Left ventricle myocardium inferior (tissue), 1 donor: ENCODE data around the gene CD48. TPM values are rescaled to one million over a fixed set of nuclear protein-coding genes. Genes with fewer than 3 reads are reported as not detected.
A peak's percentile ranks its signal among the peaks of the same experiment; 100 is the strongest.

ENCODE experiments used
- DNase-seq: peaks from one replicate; pipeline ENCODE4 v3.0.0-alpha.2; 2020
- H3K27ac ChIP-seq: fragments of 200-600 bp; replicated peaks from 2 replicates; pipeline ENCODE4 v1.8.0; 2021
- H3K27me3 ChIP-seq: fragments of 200-600 bp; 2 replicates; pipeline ENCODE4 v1.8.0; 2021; ENCODE audit warnings: low read depth
- H3K36me3 ChIP-seq: fragments of 200-600 bp; 2 replicates; pipeline ENCODE4 v1.8.0; 2021
- H3K4me1 ChIP-seq: fragments of 200-600 bp; 2 replicates; pipeline ENCODE4 v1.8.0; 2021
- H3K4me3 ChIP-seq: fragments of 200-600 bp; 2 replicates; pipeline ENCODE4 v1.8.0; 2021; ENCODE audit warnings: mild to moderate bottlenecking, moderate library complexity
- H3K9me3 ChIP-seq: fragments of 200-600 bp; replicated peaks from 2 replicates; pipeline ENCODE4 v1.8.0; 2021
- intact Hi-C: fragments of 100-400 bp; cut with micrococcal nuclease; formaldehyde crosslinking; loops from one replicate; pipeline ENCODE4 v1.11.0; 2022
- total RNA-seq: library from RNA; stranded (reverse); fragmentation: NEBNext Ultra II Directional; extraction: Animal tissue kit (Norgen Biotek cat#: 25700); gene quantifications from one replicate; pipeline ENCODE4 v1.2.1, GENCODE V29; 2021
- TF ChIP-seq, protein P1 (sequence below): fragments of 200-600 bp; IDR thresholded peaks from 2 replicates; pipeline ENCODE4 v1.8.0; 2021; ENCODE audit warnings: antibody characterized with exemption, mild to moderate bottlenecking, borderline replicate concordance
- donor health status: DM: no; HTN: yes; CAD: no; lungs with severe emphysema.

CD48 gene
- total RNA-seq, 1 donor from 2014 or later, result 1.3 TPM

DNA sequence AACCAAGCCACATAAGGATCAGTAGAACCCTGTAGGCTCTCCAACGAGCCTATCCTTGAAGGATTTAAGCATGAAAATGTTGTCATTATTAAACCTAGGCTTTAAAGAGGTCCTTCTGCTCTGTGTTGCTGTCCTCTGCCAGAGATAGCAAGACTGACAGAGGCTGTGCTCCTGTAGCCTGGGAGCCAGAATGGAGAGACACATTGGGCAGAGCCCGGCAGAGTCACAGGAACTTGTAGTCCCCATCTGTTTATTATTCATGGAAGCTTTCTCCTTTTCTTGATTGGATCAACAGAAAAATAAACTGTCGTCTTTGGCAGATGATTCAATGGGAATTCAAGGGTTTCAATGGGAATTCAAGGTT, 45.6 kb downstream of the CD48 start:
- Histone ChIP-seq H3K36me3 (no peaks in the 10 kb centered on the region), H3K27me3 (peaks cover 9% of the 10 kb centered on the region), H3K4me1 (peaks cover 19% of the 10 kb centered on the region), H3K27ac (peak overlapping the region; percentile 68), H3K4me3 (no peak overlapping the region), H3K9me3 (peaks cover 16% of the 10 kb centered on the region)
- TF ChIP-seq, protein P1, sequence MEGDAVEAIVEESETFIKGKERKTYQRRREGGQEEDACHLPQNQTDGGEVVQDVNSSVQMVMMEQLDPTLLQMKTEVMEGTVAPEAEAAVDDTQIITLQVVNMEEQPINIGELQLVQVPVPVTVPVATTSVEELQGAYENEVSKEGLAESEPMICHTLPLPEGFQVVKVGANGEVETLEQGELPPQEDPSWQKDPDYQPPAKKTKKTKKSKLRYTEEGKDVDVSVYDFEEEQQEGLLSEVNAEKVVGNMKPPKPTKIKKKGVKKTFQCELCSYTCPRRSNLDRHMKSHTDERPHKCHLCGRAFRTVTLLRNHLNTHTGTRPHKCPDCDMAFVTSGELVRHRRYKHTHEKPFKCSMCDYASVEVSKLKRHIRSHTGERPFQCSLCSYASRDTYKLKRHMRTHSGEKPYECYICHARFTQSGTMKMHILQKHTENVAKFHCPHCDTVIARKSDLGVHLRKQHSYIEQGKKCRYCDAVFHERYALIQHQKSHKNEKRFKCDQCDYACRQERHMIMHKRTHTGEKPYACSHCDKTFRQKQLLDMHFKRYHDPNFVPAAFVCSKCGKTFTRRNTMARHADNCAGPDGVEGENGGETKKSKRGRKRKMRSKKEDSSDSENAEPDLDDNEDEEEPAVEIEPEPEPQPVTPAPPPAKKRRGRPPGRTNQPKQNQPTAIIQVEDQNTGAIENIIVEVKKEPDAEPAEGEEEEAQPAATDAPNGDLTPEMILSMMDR, result no peak
- intact Hi-C loops, result no loop called here
- no peak for DNase-seq

DNA sequence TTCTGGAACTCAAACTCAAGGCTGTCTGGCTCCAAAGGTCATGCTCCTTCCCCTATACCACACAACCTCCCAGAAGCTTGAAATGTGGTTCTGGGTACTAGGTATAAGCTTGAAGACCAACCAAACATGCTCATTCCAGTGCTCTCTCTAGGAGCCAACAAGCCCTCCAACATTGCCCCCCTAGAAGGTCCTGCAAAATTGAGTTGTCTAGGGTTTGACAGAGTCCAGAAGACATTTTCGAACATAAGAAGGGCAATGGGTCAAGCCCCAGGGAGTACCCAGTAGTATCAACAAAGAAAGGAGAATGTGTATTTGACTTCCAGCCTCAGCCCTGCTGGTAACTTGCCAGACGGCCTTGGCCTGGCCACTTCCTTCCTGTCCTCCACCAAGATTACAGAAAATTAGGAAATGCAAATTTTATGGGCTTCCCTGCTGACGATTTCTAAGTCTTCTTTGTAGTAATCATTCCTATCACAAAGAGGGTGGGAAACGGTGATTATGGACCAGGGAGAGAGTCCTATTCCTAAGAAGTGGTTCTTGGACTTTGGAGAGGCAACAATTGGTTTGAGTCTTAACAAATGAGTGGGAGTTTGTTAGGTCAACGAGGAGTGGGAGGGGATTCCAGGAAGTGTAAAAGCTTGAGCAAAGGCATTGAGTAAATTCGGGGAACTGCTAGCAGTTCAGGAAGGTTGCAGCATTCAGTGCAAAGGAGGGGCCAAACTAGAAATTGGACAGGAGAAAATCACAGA, 46.1 kb downstream of the CD48 start:
- Histone ChIP-seq H3K36me3 (no peaks in the 10 kb centered on the region), H3K4me1 (peaks cover 19% of the 10 kb centered on the region), H3K9me3 (peaks cover 22% of the 10 kb centered on the region), H3K27ac (peak overlapping the region; percentile 68), H3K4me3 (no peak overlapping the region), H3K27me3 (peaks cover 9% of the 10 kb centered on the region)
- intact Hi-C loops, result no loop called here
- peak; percentile 62 for DNase-seq
- TF ChIP-seq, protein P1, result no peak

DNA sequence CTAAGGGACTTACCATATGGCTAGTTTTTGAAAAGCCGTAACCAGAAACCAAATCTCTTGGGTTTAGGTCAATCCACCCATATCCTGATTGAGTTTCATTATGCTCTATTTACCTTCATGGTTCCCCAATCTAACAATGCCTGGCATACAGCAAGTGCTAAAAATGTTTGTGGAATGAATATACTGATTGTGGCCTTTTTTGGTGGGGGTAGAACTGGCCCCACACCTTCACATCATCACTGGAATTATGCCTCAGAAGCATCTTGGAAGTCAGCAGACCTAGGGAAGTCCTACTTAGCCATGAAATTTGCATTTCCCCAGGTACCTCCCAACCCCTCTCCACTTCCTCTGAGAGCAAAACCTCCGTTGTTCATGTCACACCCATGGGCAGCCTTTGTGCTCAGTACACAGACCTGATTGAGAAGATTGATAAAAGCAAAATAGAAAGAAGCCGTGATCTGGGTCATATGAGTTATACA, 47.0 kb downstream of the CD48 start:
- TF ChIP-seq, protein P1, result no peak
- H3K27me3 ChIP-seq, result peaks cover 9% of the 10 kb centered on the region
- peak overlapping the region; percentile 68 for H3K27ac ChIP-seq
- intact Hi-C loops, result no loop called here
- no peak for DNase-seq
- no peak overlapping the region for H3K4me3 ChIP-seq
- peaks cover 19% of the 10 kb centered on the region for H3K4me1 ChIP-seq
- H3K9me3 ChIP-seq, result peaks cover 24% of the 10 kb centered on the region
- no peaks in the 10 kb centered on the region for H3K36me3 ChIP-seq

DNA sequence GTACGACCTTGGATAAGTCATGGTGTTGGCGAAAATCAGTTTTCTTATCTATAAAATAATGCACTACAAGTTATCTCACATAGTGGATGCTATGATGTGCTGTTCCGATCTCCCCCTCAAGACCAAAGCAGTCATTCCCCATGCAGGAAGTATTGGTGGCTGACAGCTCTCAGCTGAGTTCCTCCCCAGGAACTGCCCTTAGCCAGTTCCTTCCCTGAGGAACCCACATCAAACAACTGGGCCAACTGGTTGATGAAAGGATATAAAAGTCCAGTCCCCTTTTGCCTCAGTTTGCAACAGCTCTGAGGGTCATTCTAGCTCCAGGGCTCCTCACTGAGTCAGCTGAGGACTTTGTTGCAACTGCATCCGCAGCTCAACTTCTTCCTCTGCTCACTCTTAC, 48.7 kb downstream of the CD48 start:
- TF ChIP-seq, protein P1, result no peak
- Histone ChIP-seq H3K27ac (no peak overlapping the region), H3K9me3 (peaks cover 16% of the 10 kb centered on the region), H3K27me3 (peaks cover 9% of the 10 kb centered on the region), H3K4me1 (peaks cover 22% of the 10 kb centered on the region), H3K4me3 (no peak overlapping the region), H3K36me3 (no peaks in the 10 kb centered on the region)
- DNase-seq, result no peak
- intact Hi-C loops, result no loop called here

DNA sequence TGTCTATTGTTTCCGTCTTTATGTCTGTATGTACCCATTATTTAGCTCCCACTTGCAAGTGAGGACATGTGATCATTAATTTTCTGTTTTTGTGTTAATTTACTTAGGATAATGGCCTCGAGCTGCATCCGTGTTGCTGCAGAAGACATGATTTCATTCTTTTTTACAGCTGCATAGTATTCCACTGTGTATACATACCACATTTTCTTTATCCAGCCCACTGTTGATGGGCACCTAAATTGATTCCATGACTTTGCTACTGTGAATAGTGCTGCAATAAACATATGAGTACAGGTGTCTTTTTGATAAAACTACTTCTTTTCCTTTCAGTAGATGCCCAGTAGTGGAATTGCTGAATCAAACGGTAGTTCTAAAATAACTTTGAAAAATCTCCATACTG, 52.1 kb downstream of the CD48 start:
- Histone ChIP-seq H3K27ac (no peak overlapping the region), H3K27me3 (peaks cover 6% of the 10 kb centered on the region), H3K36me3 (no peaks in the 10 kb centered on the region), H3K9me3 (peaks cover 16% of the 10 kb centered on the region), H3K4me3 (no peak overlapping the region), H3K4me1 (peaks cover 9% of the 10 kb centered on the region)
- DNase-seq, result no peak
- TF ChIP-seq, protein P1, result no peak
- intact Hi-C loops, result no loop called here
